GM10248 (cell line): Measurements from ENCODE around the gene CISD2.

Experiments
- CTCF ChIA-PET: fragments of 300-600 bp; sonication (Branson Sonifier 250); formaldehyde crosslinking; extraction: SDS; loops from one replicate; lab custom pipeline; 2021; ENCODE audit warnings: antibody characterized with exemption; lab: Yijun Ruan, JAX
- POLR2A ChIA-PET: fragments of 350-650 bp; sonication (Branson Sonifier 250); formaldehyde crosslinking; extraction: SDS; loops from one replicate; lab custom pipeline; 2020; ENCODE audit warnings: antibody characterized with exemption; lab: Yijun Ruan, JAX
- DNase-seq: peaks from one replicate; pipeline ENCODE4 v3.0.0; 2012; ENCODE audit errors: extremely low spot score
- TF ChIP-seq, protein P1 (sequence below): IDR thresholded peaks from 2 replicates; pipeline ENCODE4 v1.5.1; 2012; ENCODE audit warnings: mild to moderate bottlenecking, low read depth; ENCODE audit errors: extremely low read depth, missing control alignments, control extremely low read depth

CISD2 gene

GRCh38 chr4:102829803-102830202, 39.0 kb upstream of the CISD2 start:
- POLR2A ChIA-PET = interaction anchor here (3.3 kb wide), 1 partner anchor 39 kb away, joined by 49 read pairs; the partner anchor contains the start of gene CISD2
- TF ChIP-seq, protein P1, sequence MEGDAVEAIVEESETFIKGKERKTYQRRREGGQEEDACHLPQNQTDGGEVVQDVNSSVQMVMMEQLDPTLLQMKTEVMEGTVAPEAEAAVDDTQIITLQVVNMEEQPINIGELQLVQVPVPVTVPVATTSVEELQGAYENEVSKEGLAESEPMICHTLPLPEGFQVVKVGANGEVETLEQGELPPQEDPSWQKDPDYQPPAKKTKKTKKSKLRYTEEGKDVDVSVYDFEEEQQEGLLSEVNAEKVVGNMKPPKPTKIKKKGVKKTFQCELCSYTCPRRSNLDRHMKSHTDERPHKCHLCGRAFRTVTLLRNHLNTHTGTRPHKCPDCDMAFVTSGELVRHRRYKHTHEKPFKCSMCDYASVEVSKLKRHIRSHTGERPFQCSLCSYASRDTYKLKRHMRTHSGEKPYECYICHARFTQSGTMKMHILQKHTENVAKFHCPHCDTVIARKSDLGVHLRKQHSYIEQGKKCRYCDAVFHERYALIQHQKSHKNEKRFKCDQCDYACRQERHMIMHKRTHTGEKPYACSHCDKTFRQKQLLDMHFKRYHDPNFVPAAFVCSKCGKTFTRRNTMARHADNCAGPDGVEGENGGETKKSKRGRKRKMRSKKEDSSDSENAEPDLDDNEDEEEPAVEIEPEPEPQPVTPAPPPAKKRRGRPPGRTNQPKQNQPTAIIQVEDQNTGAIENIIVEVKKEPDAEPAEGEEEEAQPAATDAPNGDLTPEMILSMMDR = no peak
- CTCF ChIA-PET = interaction anchor here (1.9 to 2.4 kb wide), 2 partner anchors 7 to 10 kb away, joined by 8 to 9 read pairs; no protein-coding TSS in a partner anchor
- DNase-seq = no peak

- ChIA-PET POLR2A (no interaction called here), CTCF (no interaction called here)
- TF ChIP-seq, protein P1 = no peak
- DNase-seq = no peak
Observed at GRCh38 chr4:102832105-102832504, 36.7 kb upstream of the CISD2 start.

GRCh38 chr4:102832667-102833066, 36.1 kb upstream of the CISD2 start:
- TF ChIP-seq, protein P1 = no peak
- no peak for DNase-seq
- POLR2A ChIA-PET = no interaction called here
- CTCF ChIA-PET = no interaction called here

DNA sequence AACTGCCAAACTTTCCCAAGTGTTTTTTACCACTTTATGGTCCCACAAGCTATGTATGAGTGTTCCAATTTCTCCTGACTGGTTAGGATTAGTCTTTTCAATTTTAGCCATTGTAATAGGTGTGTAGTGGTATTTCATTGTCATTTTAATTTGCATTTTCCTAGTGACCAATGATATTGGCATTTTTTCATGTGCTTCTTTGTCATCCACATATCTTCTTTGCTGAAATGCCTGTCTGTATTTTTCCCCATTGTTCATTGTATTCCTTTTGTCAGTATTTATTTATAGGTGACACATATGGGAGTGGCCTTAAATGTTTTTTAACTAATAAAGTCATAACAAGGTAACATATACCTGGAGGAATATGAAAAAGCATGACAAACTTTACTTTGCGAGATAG, 32.2 kb upstream of the CISD2 start:
- ChIA-PET POLR2A (interaction anchor here (1.2 kb wide), 1 partner anchor 9 kb away, joined by 6 read pairs; the partner anchor contains the start of gene UBE2D3), CTCF (interaction anchor here (1.2 to 2.7 kb wide), 7 partner anchors 8 to 36 kb away, joined by 3 to 8 read pairs (median 3); partner anchors contain the start of gene UBE2D3)
- TF ChIP-seq, protein P1 = no peak
- DNase-seq = no peak

DNA sequence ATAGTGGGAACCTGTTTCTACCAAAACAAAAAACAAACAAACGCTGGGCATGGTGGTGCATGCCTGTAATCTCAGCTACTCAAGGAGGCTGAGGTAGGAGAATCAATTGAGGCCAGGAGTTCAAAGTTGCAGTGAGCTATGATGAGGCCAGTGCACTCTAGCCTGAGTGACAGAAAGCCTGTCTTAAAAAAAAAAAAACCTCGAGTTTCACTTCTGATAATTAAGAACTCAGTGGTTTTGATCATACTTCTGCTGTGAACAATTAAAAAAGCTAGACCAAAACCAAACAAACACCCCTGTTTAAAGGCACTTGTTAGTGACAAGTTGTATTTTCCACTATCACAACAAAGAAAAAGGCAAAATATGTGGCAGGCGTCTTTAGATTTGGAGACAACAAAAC, 26.4 kb upstream of the CISD2 start:
- no peak for DNase-seq
- POLR2A ChIA-PET = no interaction called here
- CTCF ChIA-PET = interaction anchor here (2.2 kb wide), 1 partner anchor 15 kb away, joined by 8 read pairs; the partner anchor contains the start of gene UBE2D3
- TF ChIP-seq, protein P1 = no peak

GRCh38 chr4:102843273-102843672, 25.5 kb upstream of the CISD2 start:
- TF ChIP-seq, protein P1 = no peak
- DNase-seq = no peak
- ChIA-PET POLR2A (no interaction called here), CTCF (no interaction called here)

DNA sequence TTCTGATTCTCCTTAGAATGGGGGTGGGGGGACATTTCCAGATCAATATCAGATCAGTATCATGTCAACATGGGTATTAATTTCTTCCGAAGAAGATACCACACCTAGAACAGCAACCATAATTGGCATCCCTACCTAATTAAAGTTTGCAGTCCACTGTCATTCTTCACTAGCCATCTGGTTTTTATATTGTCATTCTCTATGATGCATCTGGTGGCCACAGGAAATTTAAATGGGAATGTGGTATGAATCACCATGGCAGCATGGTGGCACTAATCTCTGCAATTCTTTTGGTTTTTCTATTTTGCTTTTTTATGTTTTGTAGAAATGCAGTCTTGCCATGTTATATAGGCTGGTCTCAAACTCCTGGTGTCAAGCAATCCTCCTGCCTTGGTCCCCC, 24.9 kb upstream of the CISD2 start:
- CTCF ChIA-PET = no interaction called here
- POLR2A ChIA-PET = no interaction called here
- TF ChIP-seq, protein P1 = no peak
- DNase-seq = no peak
